Muscle layer of duodenum (tissue), 2 donors: ENCODE measurements around the gene OTUD5.

ENCODE experiments used
- H3K27ac ChIP-seq: one replicate; pipeline ENCODE4 v1.7.0; 2013; ENCODE audit warnings: mild to moderate bottlenecking, low read length
- H3K27me3 ChIP-seq: one replicate; pipeline ENCODE4 v1.7.0; 2013; ENCODE audit warnings: low read depth, mild to moderate bottlenecking, control low read depth, low read length
- H3K36me3 ChIP-seq, 2 donors: one replicate each; pipeline ENCODE4 v1.7.0; 2013; ENCODE audit warnings: low read length in 2 of 2, control low read depth in 1 of 2, mild to moderate bottlenecking in 1 of 2; ENCODE audit not compliant: insufficient read depth in 2 of 2, control insufficient read depth in 1 of 2
- H3K4me1 ChIP-seq, 2 donors: one replicate each; pipeline ENCODE4 v1.7.0; 2013; ENCODE audit warnings: low read length in 2 of 2, mild to moderate bottlenecking in 2 of 2, control low read depth in 1 of 2, moderate library complexity in 1 of 2; ENCODE audit not compliant: insufficient read depth in 2 of 2, control insufficient read depth in 1 of 2
- H3K4me3 ChIP-seq, 2 donors: one replicate each; pipeline ENCODE4 v1.7.0; 2013; ENCODE audit warnings: low read length in 2 of 2, low read depth in 1 of 2, mild to moderate bottlenecking in 1 of 2
- H3K9me3 ChIP-seq, 2 donors: one replicate each; pipeline ENCODE4 v1.7.0; 2013; ENCODE audit warnings: low read length in 2 of 2, control low read depth in 1 of 2, mild to moderate bottlenecking in 1 of 2; ENCODE audit not compliant: control insufficient read depth in 1 of 2
- donor health status: healthy.

Gene OTUD5, protein sequence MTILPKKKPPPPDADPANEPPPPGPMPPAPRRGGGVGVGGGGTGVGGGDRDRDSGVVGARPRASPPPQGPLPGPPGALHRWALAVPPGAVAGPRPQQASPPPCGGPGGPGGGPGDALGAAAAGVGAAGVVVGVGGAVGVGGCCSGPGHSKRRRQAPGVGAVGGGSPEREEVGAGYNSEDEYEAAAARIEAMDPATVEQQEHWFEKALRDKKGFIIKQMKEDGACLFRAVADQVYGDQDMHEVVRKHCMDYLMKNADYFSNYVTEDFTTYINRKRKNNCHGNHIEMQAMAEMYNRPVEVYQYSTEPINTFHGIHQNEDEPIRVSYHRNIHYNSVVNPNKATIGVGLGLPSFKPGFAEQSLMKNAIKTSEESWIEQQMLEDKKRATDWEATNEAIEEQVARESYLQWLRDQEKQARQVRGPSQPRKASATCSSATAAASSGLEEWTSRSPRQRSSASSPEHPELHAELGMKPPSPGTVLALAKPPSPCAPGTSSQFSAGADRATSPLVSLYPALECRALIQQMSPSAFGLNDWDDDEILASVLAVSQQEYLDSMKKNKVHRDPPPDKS

DNA sequence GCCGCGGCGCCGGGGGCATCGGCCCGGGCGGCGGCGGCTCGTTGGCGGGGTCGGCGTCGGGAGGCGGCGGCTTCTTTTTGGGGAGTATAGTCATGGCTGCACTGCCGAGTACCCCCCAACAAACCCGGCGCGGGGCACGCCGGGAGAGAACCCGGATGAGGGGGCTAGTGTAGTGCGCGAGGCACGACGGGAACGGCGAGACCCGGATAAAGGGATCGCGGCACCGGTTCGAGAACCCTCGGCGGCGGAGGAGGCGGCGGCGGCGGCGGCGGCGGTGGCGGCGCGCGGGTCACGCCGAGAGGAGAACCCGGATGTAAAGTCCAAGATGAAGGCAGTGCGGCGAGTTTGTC is at the start of gene OTUD5:
OTUD5 (minus strand) TSS at position 131 of the 350 bp plus-strand sequence; CDS start at position 94, 37 bp downstream.
- Histone ChIP-seq H3K27ac (peak within 1 kb of the TSS; percentile 94), H3K36me3 (peaks cover 4 to 9% of the 10 kb centered on the region in 2 donors), H3K27me3 (no peaks in the 10 kb centered on the region), H3K9me3 (no peaks in the 10 kb centered on the region), H3K4me1 (peaks cover 0 to 45% of the 10 kb centered on the region in 2 donors), H3K4me3 (peak within 1 kb of the TSS; percentile 62 to 75)

- Histone ChIP-seq H3K27ac (no peak overlapping the region), H3K4me1 (peaks cover 7 to 9% of the 10 kb centered on the region in 2 donors), H3K36me3 (peaks cover under 1% of the 10 kb centered on the region in 2 donors), H3K4me3 (no peak overlapping the region), H3K9me3 (no peaks in the 10 kb centered on the region), H3K27me3 (no peaks in the 10 kb centered on the region)
Observed at GRCh38 chrX:49003696-49004095, 46.3 kb upstream of the OTUD5 start.

DNA sequence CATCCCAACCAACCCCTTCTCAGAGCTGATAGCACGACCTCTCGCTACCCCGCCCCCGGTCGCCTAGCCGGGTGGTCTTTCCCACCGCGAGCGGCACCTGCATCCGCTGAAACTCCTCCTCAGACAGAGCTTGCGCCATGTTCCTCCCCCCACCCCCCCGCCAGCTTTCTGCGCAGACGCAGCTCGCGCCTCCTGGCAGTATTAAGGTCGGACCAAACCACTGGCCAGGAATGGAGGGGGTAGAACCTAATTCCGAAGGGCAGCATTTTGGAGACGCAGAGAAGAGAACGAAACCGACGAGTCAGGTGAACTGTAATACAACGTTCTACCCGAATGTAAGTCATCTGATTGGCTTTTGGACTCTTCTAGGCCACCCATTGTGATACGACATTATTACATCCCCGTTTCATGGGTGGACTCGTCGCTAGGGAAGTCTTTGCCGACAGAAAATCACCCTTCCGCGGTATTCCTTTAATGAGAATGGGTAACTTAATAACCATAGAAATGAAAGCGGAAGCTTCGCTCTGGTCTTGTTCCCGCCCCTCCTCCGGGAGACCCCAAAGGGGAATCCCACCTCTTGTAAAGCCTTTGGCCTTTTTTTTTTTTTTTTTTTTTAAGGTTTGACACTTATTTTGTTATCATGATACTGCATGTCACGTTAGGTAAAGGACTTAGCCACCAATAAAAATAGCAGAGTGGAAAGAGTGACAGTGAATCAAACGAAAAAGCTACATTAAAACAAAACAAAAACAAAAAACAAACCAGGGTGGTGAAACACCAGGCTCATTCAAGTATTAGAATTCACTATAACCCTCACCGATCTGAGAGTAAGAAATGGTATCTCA is 44.9 kb upstream of the OTUD5 start, which contains the start of gene GRIPAP1:
GRIPAP1 (minus strand) TSS at position 174 of the 845 bp plus-strand sequence; CDS start at position 139, 35 bp downstream.
- peaks cover 7 to 9% of the 10 kb centered on the region in 2 donors for H3K4me1 ChIP-seq
- H3K36me3 ChIP-seq: peaks cover 4 to 11% of the 10 kb centered on the region in 2 donors
- peak within 1 kb of the TSS; percentile 79 to 83 for H3K4me3 ChIP-seq
- H3K27ac ChIP-seq: peak within 1 kb of the TSS; percentile 92
- H3K9me3 ChIP-seq: no peaks in the 10 kb centered on the region
- H3K27me3 ChIP-seq: no peaks in the 10 kb centered on the region

DNA sequence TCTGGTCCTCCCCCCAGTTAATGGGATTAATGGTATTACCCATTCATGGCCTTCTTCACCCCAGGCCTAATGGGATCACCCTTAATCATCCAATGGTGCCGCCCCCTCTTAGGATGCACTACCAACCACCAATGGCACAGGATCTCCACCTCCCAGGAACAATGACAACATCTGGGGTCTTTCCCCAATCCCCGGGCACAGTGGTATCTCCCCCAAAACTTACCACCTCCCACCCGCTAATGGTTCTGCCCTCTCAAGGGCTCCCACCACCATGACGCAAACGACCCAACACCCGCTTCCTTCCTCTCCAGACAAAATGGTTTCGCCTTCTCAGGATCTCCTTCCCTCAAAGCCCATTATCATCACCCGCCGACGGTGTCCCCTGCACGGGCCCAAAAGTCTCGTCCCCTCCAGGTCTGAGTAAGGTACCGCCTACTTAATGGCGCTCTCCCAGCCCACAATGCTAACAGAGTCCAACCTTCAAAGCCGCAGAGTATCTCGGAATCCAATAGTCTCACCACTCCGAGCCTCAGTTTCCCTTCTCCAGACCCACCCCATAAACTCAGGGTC is 44.2 kb upstream of the OTUD5 start:
- H3K4me3 ChIP-seq: peak overlapping the region; percentile 79 to 83
- H3K36me3 ChIP-seq: peaks cover 6 to 11% of the 10 kb centered on the region in 2 donors
- H3K4me1 ChIP-seq: peaks cover 7 to 9% of the 10 kb centered on the region in 2 donors
- H3K27me3 ChIP-seq: no peaks in the 10 kb centered on the region
- no peaks in the 10 kb centered on the region for H3K9me3 ChIP-seq
- peak overlapping the region; percentile 92 for H3K27ac ChIP-seq

DNA sequence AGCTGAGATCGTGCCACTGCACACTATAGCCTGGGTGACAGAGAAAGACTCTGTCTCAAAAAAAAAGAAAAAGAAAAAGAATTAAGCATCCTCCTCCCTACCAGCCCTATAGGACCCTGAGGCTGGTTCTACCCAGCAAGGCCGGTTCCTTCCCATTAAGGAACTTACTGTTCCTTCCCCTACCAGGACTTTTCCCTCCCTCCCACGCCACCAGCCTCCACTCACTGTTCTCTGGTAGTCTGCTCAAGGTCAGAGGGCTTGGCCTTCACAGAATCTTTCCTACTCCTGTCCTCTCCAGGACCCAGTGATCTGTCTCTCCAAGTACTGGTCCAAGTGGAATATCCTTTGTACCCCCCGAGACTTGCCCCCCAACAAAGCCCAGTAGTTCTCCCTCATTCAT is 43.2 kb upstream of the OTUD5 start:
- H3K27me3 ChIP-seq: no peaks in the 10 kb centered on the region
- H3K27ac ChIP-seq: no peak overlapping the region
- H3K4me1 ChIP-seq: peaks cover 7 to 9% of the 10 kb centered on the region in 2 donors
- H3K4me3 ChIP-seq: peak overlapping the region; percentile 79 to 83
- H3K36me3 ChIP-seq: peaks cover 6 to 15% of the 10 kb centered on the region in 2 donors
- H3K9me3 ChIP-seq: no peaks in the 10 kb centered on the region

- Histone ChIP-seq H3K27ac (no peak overlapping the region), H3K36me3 (peaks cover 9 to 15% of the 10 kb centered on the region in 2 donors), H3K9me3 (no peaks in the 10 kb centered on the region)
Observed at GRCh38 chrX:48999030-48999429, 41.6 kb upstream of the OTUD5 start.

DNA sequence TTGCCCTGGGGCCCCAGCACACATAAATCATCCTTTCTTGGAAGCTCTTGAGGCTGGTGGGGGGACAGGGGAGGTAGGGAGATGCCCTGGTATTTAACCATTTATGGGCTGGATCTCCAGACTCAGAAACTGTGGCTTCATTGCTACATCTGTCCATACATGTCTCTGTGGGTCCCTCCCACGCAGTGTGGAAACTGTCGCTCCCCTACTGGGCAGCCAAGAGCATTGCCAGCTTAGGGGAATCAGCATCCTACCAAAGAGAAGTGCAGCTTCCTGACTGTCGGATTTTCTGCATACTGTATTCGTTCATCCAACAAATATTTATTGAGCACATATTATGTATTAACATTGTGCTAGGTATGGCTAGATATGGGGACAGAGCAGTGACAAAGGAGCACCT is 41.0 kb upstream of the OTUD5 start:
- H3K27me3 ChIP-seq: no peaks in the 10 kb centered on the region
- no peak overlapping the region for H3K27ac ChIP-seq
- H3K36me3 ChIP-seq: peaks cover 10 to 19% of the 10 kb centered on the region in 2 donors
- no peaks in the 10 kb centered on the region for H3K9me3 ChIP-seq
- no peak overlapping the region for H3K4me3 ChIP-seq
- H3K4me1 ChIP-seq: peaks cover 7 to 9% of the 10 kb centered on the region in 2 donors

More at GRCh38 chrX:48999030-48999429, 41.6 kb upstream of the OTUD5 start:
- no peak overlapping the region for H3K4me3 ChIP-seq
- no peaks in the 10 kb centered on the region for H3K27me3 ChIP-seq
- peaks cover 7 to 9% of the 10 kb centered on the region in 2 donors for H3K4me1 ChIP-seq

GRCh38 chrX:48997865-48998264 is 40.5 kb upstream of the OTUD5 start:
- Histone ChIP-seq H3K27ac (no peak overlapping the region), H3K36me3 (peaks cover 13 to 25% of the 10 kb centered on the region in 2 donors), H3K9me3 (no peaks in the 10 kb centered on the region), H3K4me1 (peaks cover 7 to 9% of the 10 kb centered on the region in 2 donors), H3K27me3 (no peaks in the 10 kb centered on the region), H3K4me3 (no peak overlapping the region)

DNA sequence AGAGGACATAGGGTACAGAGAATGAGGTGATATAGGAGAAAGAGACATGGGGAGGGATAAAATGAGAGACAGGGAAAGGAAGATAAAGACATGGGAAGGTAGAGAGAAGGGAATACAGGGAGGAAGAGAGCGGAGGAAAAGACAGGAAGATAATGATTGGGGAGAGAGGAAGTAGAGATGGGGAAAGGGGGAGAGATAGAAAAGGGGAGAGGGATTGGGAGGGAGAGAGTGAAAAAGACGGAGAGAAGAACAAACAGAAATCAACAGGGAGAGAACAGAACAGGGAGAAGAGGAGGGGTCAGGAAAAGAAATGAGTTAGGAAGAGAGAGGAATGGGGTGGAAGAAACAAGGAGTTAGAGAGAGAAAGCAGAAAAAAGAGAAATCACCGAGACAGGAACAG is 40.0 kb upstream of the OTUD5 start:
- Histone ChIP-seq H3K9me3 (no peaks in the 10 kb centered on the region), H3K36me3 (peaks cover 13 to 25% of the 10 kb centered on the region in 2 donors), H3K27me3 (no peaks in the 10 kb centered on the region), H3K4me3 (no peak overlapping the region), H3K4me1 (peaks cover 7 to 9% of the 10 kb centered on the region in 2 donors), H3K27ac (no peak overlapping the region)

- Histone ChIP-seq H3K9me3 (no peaks in the 10 kb centered on the region), H3K27me3 (no peaks in the 10 kb centered on the region), H3K4me3 (no peak overlapping the region), H3K27ac (no peak overlapping the region), H3K4me1 (peaks cover 7 to 9% of the 10 kb centered on the region in 2 donors), H3K36me3 (peaks cover 13 to 25% of the 10 kb centered on the region in 2 donors)
Observed at GRCh38 chrX:48996969-48997368, 39.6 kb upstream of the OTUD5 start.
